ENCODE data around the gene RGS4.

- TF ChIP-seq CTCF (IDR thresholded peaks at IDR 0.05) (peak in 7 of 12 donors; percentile 16 to 59 (median 45)), POLR2A (IDR thresholded peaks at IDR 0.05) (peak in 1 of 2 donors; percentile 60)
Measured at GRCh38 chr1:163069142-163069541, at the start of gene RGS4.

All from heart left ventricle (tissue), 13 donors.